ENCODE results near the gene TSACC.

The TSACC gene

DNA sequence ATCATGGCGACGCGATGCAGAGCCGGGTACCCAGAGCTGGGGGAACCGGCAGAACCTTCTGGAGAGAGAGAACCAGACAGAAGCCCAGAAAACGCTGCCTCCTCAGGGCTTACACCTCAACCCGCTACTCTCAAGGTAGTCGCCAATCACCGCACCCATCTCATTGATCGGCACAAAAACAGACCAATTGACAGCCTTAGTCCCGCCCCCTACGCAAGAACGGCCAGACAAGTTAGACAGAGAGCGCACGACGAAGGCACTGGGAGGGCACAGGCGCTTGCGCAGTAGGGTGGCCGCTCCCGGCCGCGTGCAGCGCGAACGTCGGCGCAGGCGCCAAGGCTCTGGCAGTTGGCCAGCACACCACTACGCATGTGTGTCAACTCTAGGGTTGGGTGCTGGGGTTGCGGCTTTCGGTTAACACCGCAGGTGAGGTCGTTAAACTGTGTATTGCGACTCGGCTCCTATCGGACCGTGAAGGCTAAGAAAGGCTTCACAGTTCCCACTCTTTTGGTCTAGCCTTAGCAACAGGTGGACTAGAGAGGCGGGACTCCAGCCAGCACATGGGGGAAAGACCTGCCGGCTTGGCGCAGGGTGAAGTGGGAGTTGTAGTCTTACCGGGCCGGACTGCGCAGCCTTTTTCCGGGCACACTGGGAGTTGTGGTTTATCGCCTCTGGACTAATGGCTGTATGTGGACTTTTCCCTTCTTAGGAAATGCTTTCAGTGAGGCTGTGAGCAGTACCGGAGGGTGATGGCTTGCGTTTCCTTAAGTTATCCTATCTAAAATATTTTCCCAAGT is at the start of gene TSACC, which contains the start of gene CCT3:
Gene TSACC (plus strand): TSS at position 347 of the 797 bp plus-strand sequence. CDS start 1,232 bp downstream, outside the sequence.
Gene CCT3 (minus strand): TSS at position 113 of the 797 bp plus-strand sequence. CDS start 108 bp downstream, at position 5.
- peak; percentile 100 for DNase-seq (ENCODE audit: extremely low read depth, low read depth)
- no peak for TF ChIP-seq CTCF (IDR thresholded peaks at IDR 0.05; ENCODE audit: low read depth, low read length, missing control alignments)
- peak within 1 kb of the TSS; percentile 86 for H3K4me3 ChIP-seq (replicated peaks; ENCODE audit: low read depth, low read length)

DNA sequence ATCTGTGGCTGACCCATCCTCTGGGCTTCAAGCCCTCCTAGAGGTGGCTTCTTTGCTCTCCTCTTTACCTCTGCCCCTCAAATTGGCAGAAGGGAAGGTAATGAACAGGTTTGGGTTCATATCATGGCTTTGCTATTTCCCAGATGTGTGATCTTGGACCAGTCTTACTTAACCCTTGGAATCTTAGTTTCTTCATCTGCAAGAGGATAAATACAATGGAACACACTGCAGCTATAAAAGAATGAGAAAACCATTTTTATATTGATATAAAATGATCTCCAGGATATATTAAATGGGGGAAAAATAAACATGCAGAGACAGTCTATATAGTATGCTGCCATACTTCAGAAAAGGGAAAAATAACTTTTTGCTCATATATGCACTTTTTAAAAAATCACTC is 48.5 kb upstream of the TSACC start:
- DNase-seq (ENCODE audit: extremely low read depth, low read depth) = no peak
- no peak for TF ChIP-seq CTCF (IDR thresholded peaks at IDR 0.05; ENCODE audit: low read depth, low read length, missing control alignments)
- H3K4me3 ChIP-seq (replicated peaks; ENCODE audit: low read depth, low read length) = no peak overlapping the region

DNA sequence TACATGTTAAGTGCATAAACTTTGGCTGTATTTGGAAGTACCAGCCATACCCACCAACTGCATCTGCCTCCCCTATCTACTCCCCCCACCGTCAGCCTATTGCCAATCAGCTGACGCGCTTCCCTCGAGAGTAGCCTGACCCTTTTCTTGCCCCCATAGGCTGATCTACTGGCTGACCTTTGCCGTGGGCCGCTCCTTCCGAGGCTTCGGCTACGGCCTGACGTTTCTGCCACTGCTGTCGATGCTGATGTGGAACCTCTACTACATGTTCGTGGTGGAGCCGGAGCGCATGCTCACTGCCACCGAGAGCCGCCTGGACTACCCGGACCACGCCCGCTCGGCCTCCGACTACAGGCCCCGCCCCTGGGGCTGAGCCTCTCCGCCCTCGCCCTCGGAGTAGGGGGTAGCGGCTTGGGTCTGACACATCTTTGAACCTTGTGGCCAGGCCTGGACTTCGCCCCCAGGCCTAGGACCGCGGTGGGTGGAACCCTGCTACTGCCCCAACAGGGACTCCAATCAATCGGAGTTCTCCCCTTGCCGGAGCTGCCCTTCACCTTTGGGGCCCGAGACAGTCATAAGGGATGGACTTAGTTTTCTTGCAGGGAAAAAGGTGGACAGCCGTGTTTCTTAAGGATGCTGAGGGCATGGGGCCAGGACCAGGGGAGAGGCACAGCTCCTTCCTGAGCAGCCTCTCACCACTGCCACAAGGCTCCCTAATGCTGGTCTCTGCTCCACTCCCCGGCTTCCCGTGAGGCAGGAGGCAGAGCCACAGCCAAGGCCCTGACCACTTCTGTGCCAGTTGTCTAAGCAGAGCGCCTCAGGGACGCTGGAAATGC is 46.9 kb upstream of the TSACC start:
- DNase-seq (ENCODE audit: extremely low read depth, low read depth) = no peak

GRCh38 chr1:156293098-156293434 is 45.3 kb upstream of the TSACC start:
- no peak for TF ChIP-seq CTCF (IDR thresholded peaks at IDR 0.05; ENCODE audit: low read depth, low read length, missing control alignments)
- H3K4me3 ChIP-seq (replicated peaks; ENCODE audit: low read depth, low read length) = no peak overlapping the region
- no peak for DNase-seq (ENCODE audit: extremely low read depth, low read depth)

More for the DNA sequence above, 46.9 kb upstream of the TSACC start:
- peak overlapping the region; percentile 41 for H3K4me3 ChIP-seq (replicated peaks; ENCODE audit: low read depth, low read length)
- TF ChIP-seq CTCF (IDR thresholded peaks at IDR 0.05; ENCODE audit: low read depth, low read length, missing control alignments) = no peak

- no peak for DNase-seq (ENCODE audit: extremely low read depth, low read depth)
- TF ChIP-seq CTCF (IDR thresholded peaks at IDR 0.05; ENCODE audit: low read depth, low read length, missing control alignments) = no peak
- H3K4me3 ChIP-seq (replicated peaks; ENCODE audit: low read depth, low read length) = no peak overlapping the region
These were observed 44.4 kb upstream of the TSACC start for GRCh38 chr1:156293895-156294294.

- peak within 1 kb of the TSS; percentile 82 for H3K4me3 ChIP-seq (replicated peaks; ENCODE audit: low read depth, low read length)
- no peak for TF ChIP-seq CTCF (IDR thresholded peaks at IDR 0.05; ENCODE audit: low read depth, low read length, missing control alignments)
- no peak for DNase-seq (ENCODE audit: extremely low read depth, low read depth)
These were observed 42.9 kb upstream of the TSACC start, which contains the start of gene GLMP for GRCh38 chr1:156295391-156295947. TSS of gene GLMP (minus strand) at chr1:156295679. CDS start at chr1:156295645, 34 bp downstream.
